ENCODE measurements around the gene WASF3. TPM values are rescaled to one million over a fixed set of nuclear protein-coding genes. Genes with fewer than 3 reads are reported as not detected.

WASF3 gene
- total RNA-seq, 1 experiment from 2014 or later, result 0.31 TPM

DNA sequence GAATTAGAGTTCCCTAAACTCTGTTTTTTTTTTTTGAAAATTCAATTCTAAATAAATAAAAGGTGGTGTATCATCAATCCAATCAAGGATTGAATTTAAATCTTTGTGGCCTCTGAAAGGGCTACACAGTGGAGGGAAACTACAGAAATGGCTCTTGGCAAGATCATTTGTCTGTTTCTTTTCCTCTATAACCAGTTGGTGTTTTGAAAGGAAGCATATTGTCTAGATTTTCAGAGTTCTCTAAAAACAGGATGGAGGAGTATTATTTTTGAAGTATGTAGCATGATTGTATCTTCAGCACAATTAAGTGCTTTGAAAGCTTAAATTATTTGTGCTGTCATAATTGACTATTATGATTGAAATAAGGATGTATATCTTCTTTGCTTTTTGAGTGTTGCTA, 29.8 kb downstream of the WASF3 start:
- POLR2A ChIA-PET (ENCODE audit: unreplicated experiment), result no interaction called here

DNA sequence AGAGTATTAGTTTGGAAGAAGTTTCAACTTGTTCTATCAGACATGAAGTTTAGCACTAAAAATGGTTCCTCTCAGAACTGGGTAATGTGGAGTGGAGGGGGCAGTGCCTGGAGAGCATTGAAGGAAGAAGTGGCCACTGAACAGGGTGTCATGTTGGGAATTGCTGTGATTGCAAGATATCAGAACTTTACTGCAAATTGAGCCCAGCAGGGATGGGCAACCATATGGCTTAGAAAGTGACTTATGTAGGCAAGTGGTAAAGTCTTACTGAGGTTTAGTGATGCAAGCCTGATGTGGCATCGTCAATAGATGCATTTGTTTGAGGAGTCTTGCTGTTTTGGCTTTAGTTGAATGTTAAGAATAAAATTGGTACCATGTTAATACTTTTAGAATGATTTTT, 31.7 kb downstream of the WASF3 start:
- no peak for DNase-seq
- ChIA-PET POLR2A (ENCODE audit: unreplicated experiment) (no interaction called here), CTCF (no interaction called here)
- intact Hi-C loops (cut with micrococcal nuclease; ENCODE audit: unreplicated experiment), result no loop called here
- H3K9me3 ChIP-seq (ENCODE audit: insufficient read depth, low read depth), result no peaks in the 10 kb centered on the region; the same call in 1 of the 2 replicates
- H3K36me3 ChIP-seq (ENCODE audit: low read depth), result no peaks in the 10 kb centered on the region
- no peaks in the 10 kb centered on the region for H3F3A ChIP-seq (ENCODE audit: insufficient read depth, low read depth)
- H4K20me1 ChIP-seq (ENCODE audit: insufficient read depth), result no peaks in the 10 kb centered on the region
- H3K79me2 ChIP-seq (ENCODE audit: low read depth), result no peaks in the 10 kb centered on the region
- H3K4me1 ChIP-seq (replicated peaks; ENCODE audit: insufficient read depth), result no peaks in the 10 kb centered on the region
- H3K27me3 ChIP-seq (ENCODE audit: insufficient read depth, low read depth), result 0 out of 2 replicates have a peak, but pooled peaks cover 4% of the 10 kb centered on the region
- H3K9me2 ChIP-seq (ENCODE audit: insufficient read depth), result no peaks in the 10 kb centered on the region
- TF ChIP-seq, protein P1, sequence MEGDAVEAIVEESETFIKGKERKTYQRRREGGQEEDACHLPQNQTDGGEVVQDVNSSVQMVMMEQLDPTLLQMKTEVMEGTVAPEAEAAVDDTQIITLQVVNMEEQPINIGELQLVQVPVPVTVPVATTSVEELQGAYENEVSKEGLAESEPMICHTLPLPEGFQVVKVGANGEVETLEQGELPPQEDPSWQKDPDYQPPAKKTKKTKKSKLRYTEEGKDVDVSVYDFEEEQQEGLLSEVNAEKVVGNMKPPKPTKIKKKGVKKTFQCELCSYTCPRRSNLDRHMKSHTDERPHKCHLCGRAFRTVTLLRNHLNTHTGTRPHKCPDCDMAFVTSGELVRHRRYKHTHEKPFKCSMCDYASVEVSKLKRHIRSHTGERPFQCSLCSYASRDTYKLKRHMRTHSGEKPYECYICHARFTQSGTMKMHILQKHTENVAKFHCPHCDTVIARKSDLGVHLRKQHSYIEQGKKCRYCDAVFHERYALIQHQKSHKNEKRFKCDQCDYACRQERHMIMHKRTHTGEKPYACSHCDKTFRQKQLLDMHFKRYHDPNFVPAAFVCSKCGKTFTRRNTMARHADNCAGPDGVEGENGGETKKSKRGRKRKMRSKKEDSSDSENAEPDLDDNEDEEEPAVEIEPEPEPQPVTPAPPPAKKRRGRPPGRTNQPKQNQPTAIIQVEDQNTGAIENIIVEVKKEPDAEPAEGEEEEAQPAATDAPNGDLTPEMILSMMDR (conservative IDR thresholded peaks at IDR 0.05), result no peak
- TF ChIP-seq EZH2 (IDR thresholded peaks at IDR 0.05; ENCODE audit: low read depth), result no peak
- no peak overlapping the region for H3K4me2 ChIP-seq
- no peak overlapping the region for H3K27ac ChIP-seq
- H2AFZ ChIP-seq, result no peak overlapping the region
- BruUV-seq (replicated peaks), result no TSS peak
- H3K4me3 ChIP-seq, result no peak overlapping the region

More for the DNA sequence above, 29.8 kb downstream of the WASF3 start:
- CTCF ChIA-PET, result no interaction called here
- 0 out of 2 replicates have a peak, but pooled peaks cover 4% of the 10 kb centered on the region for H3K27me3 ChIP-seq (ENCODE audit: insufficient read depth, low read depth)
- H2AFZ ChIP-seq, result no peak overlapping the region
- H3K9me2 ChIP-seq (ENCODE audit: insufficient read depth), result no peaks in the 10 kb centered on the region
- H3F3A ChIP-seq (ENCODE audit: insufficient read depth, low read depth), result no peaks in the 10 kb centered on the region
- no TSS peak for BruUV-seq (replicated peaks)
- H3K4me1 ChIP-seq (replicated peaks; ENCODE audit: insufficient read depth), result no peaks in the 10 kb centered on the region
- TF ChIP-seq EZH2 (IDR thresholded peaks at IDR 0.05; ENCODE audit: low read depth), result no peak
- TF ChIP-seq, protein P1 (conservative IDR thresholded peaks at IDR 0.05), result no peak
- no peak overlapping the region for H3K27ac ChIP-seq
- H4K20me1 ChIP-seq (ENCODE audit: insufficient read depth), result no peaks in the 10 kb centered on the region
- no peaks in the 10 kb centered on the region for H3K36me3 ChIP-seq (ENCODE audit: low read depth)
- H3K9me3 ChIP-seq (ENCODE audit: insufficient read depth, low read depth), result no peaks in the 10 kb centered on the region; the same call in 1 of the 2 replicates
- DNase-seq, result no peak
- intact Hi-C loops (cut with micrococcal nuclease; ENCODE audit: unreplicated experiment), result no loop called here
- H3K4me3 ChIP-seq, result no peak overlapping the region
- no peak overlapping the region for H3K4me2 ChIP-seq
- H3K79me2 ChIP-seq (ENCODE audit: low read depth), result no peaks in the 10 kb centered on the region

DNA sequence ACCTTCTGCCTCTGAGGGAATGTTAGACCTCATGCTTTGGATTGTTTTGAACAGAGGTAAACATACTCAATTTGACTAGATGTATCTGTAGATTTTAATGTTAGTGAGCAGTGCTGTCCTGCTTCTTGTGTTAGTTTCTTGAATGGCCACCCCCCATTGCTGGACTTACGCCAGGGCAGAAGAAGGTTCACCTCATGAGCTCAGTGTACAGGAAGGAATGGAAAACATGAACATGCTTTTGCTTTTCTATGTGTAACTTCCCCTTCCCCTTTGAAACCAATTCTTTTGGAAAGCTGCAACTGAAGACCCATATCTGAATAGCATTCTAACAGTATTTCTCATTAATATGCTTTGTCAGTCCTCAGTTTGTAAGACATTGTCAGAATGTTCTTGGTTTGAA, 32.3 kb downstream of the WASF3 start:
- DNase-seq, result no peak
- H3K27ac ChIP-seq, result no peak overlapping the region
- H3K4me2 ChIP-seq, result no peak overlapping the region
- ChIA-PET CTCF (no interaction called here), POLR2A (ENCODE audit: unreplicated experiment) (no interaction called here)
- no peaks in the 10 kb centered on the region for H3K79me2 ChIP-seq (ENCODE audit: low read depth)
- no peak for TF ChIP-seq EZH2 (IDR thresholded peaks at IDR 0.05; ENCODE audit: low read depth)
- TF ChIP-seq, protein P1 (conservative IDR thresholded peaks at IDR 0.05), result no peak
- no peaks in the 10 kb centered on the region for H3K36me3 ChIP-seq (ENCODE audit: low read depth)
- H3K4me3 ChIP-seq, result no peak overlapping the region
- H3K9me3 ChIP-seq (ENCODE audit: insufficient read depth, low read depth), result no peaks in the 10 kb centered on the region; the same call in 1 of the 2 replicates
- no peaks in the 10 kb centered on the region for H3K4me1 ChIP-seq (replicated peaks; ENCODE audit: insufficient read depth)
- H3K9me2 ChIP-seq (ENCODE audit: insufficient read depth), result no peaks in the 10 kb centered on the region
- no TSS peak for BruUV-seq (replicated peaks)
- H4K20me1 ChIP-seq (ENCODE audit: insufficient read depth), result no peaks in the 10 kb centered on the region
- H2AFZ ChIP-seq, result no peak overlapping the region
- H3F3A ChIP-seq (ENCODE audit: insufficient read depth, low read depth), result no peaks in the 10 kb centered on the region
- intact Hi-C loops (cut with micrococcal nuclease; ENCODE audit: unreplicated experiment), result no loop called here
- 0 out of 2 replicates have a peak, but pooled peaks cover 4% of the 10 kb centered on the region for H3K27me3 ChIP-seq (ENCODE audit: insufficient read depth, low read depth)
